Prostate gland (tissue), 2 donors: Measurements from ENCODE around the gene KCNQ1. TPM values are rescaled to one million over a fixed set of nuclear protein-coding genes. Genes with fewer than 3 reads are reported as not detected.
A peak's percentile ranks its signal among the peaks of the same experiment; 100 is the strongest.

Experiments
- DNase-seq: peaks from one replicate; pipeline ENCODE4 v3.0.0-alpha.2; 2019; ENCODE audit warnings: low spot score
- H3K27ac ChIP-seq, 2 donors: fragments of 200-600 bp; sonication (generic); 2 replicates each; pipeline ENCODE4 v1.5.1; 2017 to 2019
- H3K27me3 ChIP-seq: fragments of 200-600 bp; sonication (generic); replicated peaks from 2 replicates; pipeline ENCODE4 v1.5.1; 2019; ENCODE audit not compliant: insufficient read depth
- H3K36me3 ChIP-seq, 2 donors: fragments of 200-600 bp; sonication (generic); 1 replicate in 1 of 2; 2 replicates in 1 of 2; pipeline versions ENCODE4 v1.5.1 to v1.8.1; 2017 to 2019
- H3K4me1 ChIP-seq: fragments of 200-600 bp; sonication (generic); replicated peaks from 2 replicates; pipeline ENCODE4 v1.5.1; 2019
- H3K4me3 ChIP-seq, 2 donors: fragments of 200-600 bp; sonication (generic); 2 replicates each; pipeline ENCODE4 v1.5.1; 2017 to 2019
- H3K9me3 ChIP-seq: fragments of 200-600 bp; sonication (generic); 2 replicates; pipeline ENCODE4 v1.5.1; 2017
- CTCF ChIP-seq, 4 experiments: fragments of 200-600 bp in 2 of 4; fragments of 450-650 bp in 2 of 4; sonication (generic) in 2 of 4; IDR thresholded peaks; 1 replicate in 3 of 4; 2 replicates in 1 of 4; pipeline ENCODE4 v1.5.1; 2016 to 2019; ENCODE audit warnings: antibody characterized with exemption in 4 of 4, mild to moderate bottlenecking in 2 of 4, moderate library complexity in 2 of 4
- POLR2A ChIP-seq: fragments of 450-650 bp; IDR thresholded peaks from one replicate; pipeline ENCODE4 v1.6.1; 2016; ENCODE audit warnings: antibody characterized with exemption, mild to moderate bottlenecking
- POLR2AphosphoS5 ChIP-seq: sonication (generic); formaldehyde crosslinking; IDR thresholded peaks from one replicate; pipeline ENCODE4 v1.6.1; 2017; ENCODE audit warnings: antibody characterized with exemption
- WGBS: methylation state at CpG from one replicate; pipeline ENCODE4 v1.1.5; 2018; 5-methylcytosine and 5-hydroxymethylcytosine counted together
- intact Hi-C: fragments of 100-400 bp; cut with DNase I; formaldehyde crosslinking; loops from one replicate; pipeline ENCODE4 v1.14.2; 2022
- total RNA-seq, 2 donors: library from RNA; depleted of rRNA; stranded (reverse); fragments of >200 nt; gene quantifications; one replicate each; pipeline ENCODE4 v1.1.0, GENCODE V29; 2016

KCNQ1 gene
- total RNA-seq, 2 donors from 2014 or later: 10.0 to 33.8 TPM

- TF ChIP-seq POLR2AphosphoS5 (no peak), CTCF (IDR thresholded peaks at IDR 0.05) (no peak), POLR2A (no peak)
- H3K9me3 ChIP-seq: no peaks in the 10 kb centered on the region
- H3K27ac ChIP-seq: no peak overlapping the region
- H3K4me3 ChIP-seq: no peak overlapping the region
- DNase-seq: peak; percentile 3
- WGBS: 96% methylated on average over 14 of the region's 14 CpGs
- H3K27me3 ChIP-seq: no peaks in the 10 kb centered on the region
- intact Hi-C loops: no loop called here
- no peaks in the 10 kb centered on the region for H3K36me3 ChIP-seq
- H3K4me1 ChIP-seq: no peaks in the 10 kb centered on the region
Measured at GRCh38 chr11:2769409-2770095, 324.7 kb downstream of the KCNQ1 start.

DNA sequence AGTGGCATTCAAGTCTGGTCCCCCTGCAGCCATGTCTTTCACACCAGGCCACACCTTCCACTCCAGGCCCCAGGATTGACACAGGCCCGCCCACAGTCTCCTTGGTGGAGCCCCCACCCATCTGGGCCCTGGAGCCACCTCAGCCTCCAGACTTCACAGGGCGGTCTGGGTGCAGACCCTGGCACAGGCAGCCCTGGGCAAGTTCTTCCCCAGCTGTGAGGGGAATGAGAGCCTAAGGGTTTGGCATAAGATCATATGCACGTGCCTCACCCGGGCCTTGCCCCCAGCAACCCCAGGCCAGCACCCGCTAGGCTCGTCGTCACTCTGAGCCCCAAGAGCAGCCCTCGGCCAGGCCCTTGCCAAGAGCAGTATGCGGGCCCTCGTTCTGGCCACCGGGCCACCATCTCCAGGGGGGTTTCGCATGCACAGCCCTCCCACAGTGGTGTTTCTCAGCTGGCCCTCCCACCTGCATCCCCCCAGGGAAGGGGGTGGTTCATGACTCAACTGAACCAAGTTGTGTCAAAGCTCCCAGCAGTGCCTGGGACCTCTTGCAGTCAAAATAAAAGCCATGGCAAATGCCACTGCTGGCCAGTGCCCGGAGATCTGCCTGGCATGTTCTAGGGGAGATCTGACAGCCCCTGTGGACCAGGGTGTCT is 325.4 kb downstream of the KCNQ1 start:
- DNase-seq: no peak
- no peak overlapping the region for H3K4me3 ChIP-seq
- H3K27me3 ChIP-seq: no peaks in the 10 kb centered on the region
- TF ChIP-seq CTCF (IDR thresholded peaks at IDR 0.05) (no peak), POLR2A (no peak)
- no peaks in the 10 kb centered on the region for H3K9me3 ChIP-seq
- H3K36me3 ChIP-seq: no peaks in the 10 kb centered on the region
- intact Hi-C loops: no loop called here
- no peaks in the 10 kb centered on the region for H3K4me1 ChIP-seq
- 80% methylated on average over 13 of the region's 13 CpGs for WGBS
- H3K27ac ChIP-seq: no peak overlapping the region

DNA sequence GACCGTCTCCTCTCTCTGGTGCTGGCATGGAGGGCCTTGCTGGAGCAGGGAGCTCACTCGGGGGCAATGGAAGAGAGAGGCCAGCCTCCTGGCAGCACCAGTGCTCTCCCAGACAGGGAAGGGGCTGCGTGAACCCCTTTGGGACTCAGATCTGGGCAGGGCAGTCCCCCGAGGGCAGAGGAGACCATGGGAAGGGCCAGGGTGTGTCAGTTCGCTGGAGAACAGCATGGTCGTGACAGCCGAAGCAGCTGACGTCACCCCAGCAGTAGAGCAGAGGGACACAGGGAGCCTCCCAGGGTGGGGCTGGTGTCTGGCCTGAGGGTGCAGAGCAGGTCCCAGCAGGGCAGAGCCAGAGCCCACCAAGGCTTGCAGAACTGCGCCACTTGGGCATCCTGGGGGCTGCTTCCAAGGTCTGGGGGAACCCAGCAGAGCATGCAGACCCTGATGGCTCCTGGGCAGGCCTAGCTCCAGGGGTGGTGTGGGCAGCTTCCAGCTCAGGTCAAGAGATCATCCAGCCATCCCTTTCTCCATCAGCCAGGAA is 326.0 kb downstream of the KCNQ1 start:
- TF ChIP-seq CTCF (IDR thresholded peaks at IDR 0.05) (no peak), POLR2AphosphoS5 (no peak), POLR2A (no peak)
- H3K9me3 ChIP-seq: no peaks in the 10 kb centered on the region
- WGBS: 96% methylated on average over 8 of the region's 9 CpGs
- no peaks in the 10 kb centered on the region for H3K36me3 ChIP-seq
- H3K4me1 ChIP-seq: no peaks in the 10 kb centered on the region
- no peak overlapping the region for H3K27ac ChIP-seq
- no peak overlapping the region for H3K4me3 ChIP-seq
- intact Hi-C loops: no loop called here
- DNase-seq: no peak
- H3K27me3 ChIP-seq: no peaks in the 10 kb centered on the region

GRCh38 chr11:2771758-2772466 is 327.1 kb downstream of the KCNQ1 start:
- Histone ChIP-seq H3K4me3 (no peak overlapping the region), H3K4me1 (no peaks in the 10 kb centered on the region), H3K27me3 (no peaks in the 10 kb centered on the region), H3K9me3 (no peaks in the 10 kb centered on the region), H3K36me3 (no peaks in the 10 kb centered on the region), H3K27ac (no peak overlapping the region)
- intact Hi-C loops: no loop called here
- 84% methylated on average over 11 of the region's 12 CpGs for WGBS
- TF ChIP-seq CTCF (IDR thresholded peaks at IDR 0.05): no peak
- DNase-seq: no peak
